ENCODE results near the gene KRTAP1-4.
"Not testable (repeated sequence)": the region's sequence is repeated elsewhere in the genome, so short reads cannot be mapped to it uniquely, and the experiment has no call there.

Gene KRTAP1-4

GRCh38 chr17:41004397-41004796, 25.6 kb downstream of the KRTAP1-4 start:
- no peak for DNase-seq
- TF ChIP-seq CTCF (IDR thresholded peaks at IDR 0.05; ENCODE audit: low read depth, low read length, missing control alignments) = no peak
- no peaks in the 10 kb centered on the region for H3K36me3 ChIP-seq (replicated peaks)
- H3K27me3 ChIP-seq (replicated peaks) = no peaks in the 10 kb centered on the region
- H3K27ac ChIP-seq = no peak overlapping the region
- in situ Hi-C loops (cut with HindIII; ENCODE audit: low pct_ligation_motif_present, low sequenced_read_pairs) = no loop called here
- no peak overlapping the region for H3K4me3 ChIP-seq (ENCODE audit: low read depth, low read length)

- Histone ChIP-seq H3K27ac (no peak overlapping the region), H3K36me3 (replicated peaks) (no peaks in the 10 kb centered on the region), H3K27me3 (replicated peaks) (no peaks in the 10 kb centered on the region), H3K4me3 (ENCODE audit: low read depth, low read length) (no peak overlapping the region)
- no peak for TF ChIP-seq CTCF (IDR thresholded peaks at IDR 0.05; ENCODE audit: low read depth, low read length, missing control alignments)
- no peak for DNase-seq
- in situ Hi-C loops (cut with HindIII; ENCODE audit: low pct_ligation_motif_present, low sequenced_read_pairs) = no loop called here
These were observed 26.1 kb downstream of the KRTAP1-4 start for GRCh38 chr17:41003926-41004325.

DNA sequence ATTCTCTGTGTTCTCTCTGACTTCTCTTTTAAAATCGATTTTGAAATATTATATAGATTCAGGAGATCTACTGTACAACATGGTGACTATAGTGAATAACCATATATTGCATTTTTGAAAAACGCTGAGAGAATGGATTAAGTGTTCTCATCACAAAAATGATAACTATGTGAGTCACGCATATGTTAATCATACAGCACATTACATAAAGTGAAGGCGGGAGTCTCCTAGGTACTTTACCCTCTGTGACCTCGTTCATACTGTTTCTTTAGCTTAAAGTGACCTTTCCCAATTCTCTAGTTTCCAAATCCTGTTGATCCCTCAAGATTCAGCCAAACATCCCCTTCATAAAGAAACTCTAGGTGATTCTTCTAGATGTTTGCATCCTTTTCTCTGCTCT, 27.2 kb downstream of the KRTAP1-4 start:
- no peak for DNase-seq
- Histone ChIP-seq H3K27me3 (replicated peaks) (no peaks in the 10 kb centered on the region), H3K27ac (no peak overlapping the region), H3K36me3 (replicated peaks) (no peaks in the 10 kb centered on the region), H3K4me3 (ENCODE audit: low read depth, low read length) (no peak overlapping the region)
- in situ Hi-C loops (cut with HindIII; ENCODE audit: low pct_ligation_motif_present, low sequenced_read_pairs) = no loop called here
- no peak for TF ChIP-seq CTCF (IDR thresholded peaks at IDR 0.05; ENCODE audit: low read depth, low read length, missing control alignments)

DNA sequence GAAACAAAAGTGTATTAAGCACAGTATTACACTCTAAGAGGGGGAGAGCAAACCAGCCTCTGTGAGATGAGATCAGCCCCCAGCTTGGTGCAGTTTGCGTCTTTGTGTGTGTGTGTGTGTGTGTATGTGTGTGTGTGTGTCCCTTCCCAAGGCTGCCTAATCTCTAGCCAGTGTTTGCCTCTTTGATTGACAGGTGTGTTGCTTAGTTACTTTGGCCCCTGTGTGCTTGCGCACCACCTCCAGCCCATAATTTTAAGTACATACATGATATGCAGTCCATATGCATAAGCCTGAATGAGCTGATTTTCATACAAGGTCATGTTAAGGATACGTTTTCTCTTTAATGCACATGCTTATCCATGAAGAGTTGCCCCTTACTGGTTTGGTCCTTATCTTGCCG, 28.2 kb downstream of the KRTAP1-4 start:
- DNase-seq = no peak
- Histone ChIP-seq H3K36me3 (replicated peaks) (no peaks in the 10 kb centered on the region), H3K27ac (no peak overlapping the region), H3K27me3 (replicated peaks) (no peaks in the 10 kb centered on the region), H3K4me3 (ENCODE audit: low read depth, low read length) (no peak overlapping the region)
- in situ Hi-C loops (cut with HindIII; ENCODE audit: low pct_ligation_motif_present, low sequenced_read_pairs) = no loop called here
- no peak for TF ChIP-seq CTCF (IDR thresholded peaks at IDR 0.05; ENCODE audit: low read depth, low read length, missing control alignments)

DNA sequence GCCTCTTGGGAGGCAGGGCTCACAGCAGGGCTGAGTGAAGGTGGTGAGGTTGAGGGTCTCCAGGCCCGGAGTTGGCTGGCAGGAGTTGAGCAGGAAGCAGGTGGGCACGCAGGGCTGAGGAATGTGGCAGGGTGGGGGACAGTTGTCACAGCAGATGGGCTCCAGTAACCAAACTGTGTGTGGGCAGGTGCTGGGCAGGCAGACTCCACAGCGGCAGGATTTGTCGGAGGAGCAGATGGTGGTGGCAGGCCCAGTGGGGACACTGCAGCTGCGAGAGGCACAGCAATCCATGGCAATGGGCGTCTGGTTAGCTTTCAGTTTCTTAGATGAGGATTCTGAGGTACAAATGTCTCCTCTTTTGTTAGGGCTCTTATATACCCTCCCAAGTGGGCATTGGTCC, 30.4 kb downstream of the KRTAP1-4 start, which contains the start of gene KRTAP3-2:
TSS of gene KRTAP3-2 (minus strand) at position 344 of the 400 bp plus-strand sequence. CDS start at position 291, 53 bp downstream.
- H3K36me3 ChIP-seq (replicated peaks); H3K4me3 ChIP-seq (ENCODE audit: low read depth, low read length); DNase-seq; H3K27ac ChIP-seq; H3K27me3 ChIP-seq (replicated peaks); in situ Hi-C loops (cut with HindIII; ENCODE audit: low pct_ligation_motif_present, low sequenced_read_pairs): not testable (repeated sequence)

GRCh38 chr17:40997361-40997760, 32.6 kb downstream of the KRTAP1-4 start:
- TF ChIP-seq CTCF (IDR thresholded peaks at IDR 0.05; ENCODE audit: low read depth, low read length, missing control alignments) = no peak
- DNase-seq = no peak
- H3K27ac ChIP-seq = no peak overlapping the region
- in situ Hi-C loops (cut with HindIII; ENCODE audit: low pct_ligation_motif_present, low sequenced_read_pairs) = no loop called here
- H3K27me3 ChIP-seq (replicated peaks) = no peaks in the 10 kb centered on the region
- H3K4me3 ChIP-seq (ENCODE audit: low read depth, low read length) = no peak overlapping the region
- H3K36me3 ChIP-seq (replicated peaks) = no peaks in the 10 kb centered on the region
